Pericardium fibroblast (primary cell): Measurements from ENCODE around the gene MICA. TPM values are rescaled to one million over a fixed set of nuclear protein-coding genes. Genes with fewer than 3 reads are reported as not detected.

ENCODE experiments used
- total RNA-seq: library from RNA; depleted of rRNA; stranded (reverse); fragments of >200 nt; gene quantifications from 2 replicates; pipeline ENCODE4 v1.2.3, GENCODE V29; 2015

The MICA gene
- total RNA-seq, result 21.0 and 25.6 TPM in 2 replicates

DNA sequence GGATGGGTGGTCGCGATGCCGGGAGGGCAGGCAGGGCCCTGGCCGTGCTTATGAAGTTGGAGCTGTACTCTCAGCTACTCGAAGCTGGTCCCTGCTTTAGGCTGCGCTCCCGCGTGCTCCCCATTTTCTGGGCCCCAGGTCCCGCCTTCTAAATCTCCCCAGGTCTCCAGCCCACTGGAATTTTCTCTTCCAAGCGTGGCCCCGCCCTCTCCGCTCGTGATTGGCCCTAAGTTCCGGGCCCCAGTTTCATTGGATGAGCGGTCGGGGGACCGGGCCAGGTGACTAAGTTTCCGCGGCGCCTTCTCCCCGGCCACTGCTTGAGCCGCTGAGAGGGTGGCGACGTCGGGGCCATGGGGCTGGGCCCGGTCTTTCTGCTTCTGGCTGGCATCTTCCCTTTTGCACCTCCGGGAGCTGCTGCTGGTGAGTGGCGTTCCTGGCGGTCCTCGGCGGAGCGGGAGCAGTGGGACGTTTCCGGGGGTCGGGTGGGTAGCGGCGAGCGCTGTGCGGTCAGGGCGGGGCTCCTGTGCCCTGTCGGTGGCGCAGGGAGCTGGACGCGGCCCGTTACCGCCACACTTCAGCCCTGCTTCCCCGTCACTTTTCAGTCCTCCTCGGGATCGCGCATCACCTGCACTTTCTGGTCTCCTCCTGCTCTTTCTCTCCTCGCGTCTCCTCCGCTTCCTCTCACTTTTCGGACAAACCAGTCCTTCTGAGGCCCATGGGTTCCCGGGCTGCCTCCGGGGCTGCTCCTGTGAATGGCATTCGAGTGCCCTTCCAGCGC, at the start of gene MICA:
TSS of gene MICA (plus strand) at position 313 of the 778 bp plus-strand sequence. CDS start at position 351, 38 bp downstream.

DNA sequence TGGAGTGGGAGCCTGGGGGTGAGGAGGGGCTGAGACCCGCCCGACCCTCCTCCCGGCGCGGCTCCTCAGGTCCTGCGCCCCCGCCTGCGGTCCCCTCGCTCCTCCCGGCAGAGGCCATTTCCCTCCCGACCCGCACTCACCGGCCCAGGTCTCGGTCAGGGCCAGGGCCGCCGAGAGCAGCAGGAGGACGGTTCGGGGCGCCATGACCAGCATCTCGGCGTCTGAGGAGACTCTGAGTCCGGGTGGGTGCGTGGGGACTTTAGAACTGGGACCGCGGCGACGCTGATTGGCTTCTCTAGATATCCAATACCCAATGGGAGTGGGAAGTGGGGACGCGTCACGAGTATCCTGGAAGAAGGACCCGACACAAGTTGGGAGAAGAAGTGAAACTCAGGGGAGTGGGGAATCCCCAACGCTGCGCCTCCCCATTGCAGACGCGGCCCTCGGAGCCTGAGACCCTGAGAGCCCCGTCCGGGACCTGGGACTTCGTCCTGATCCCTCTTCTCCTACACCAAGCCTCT, 46.4 kb upstream of the MICA start, which contains the start of gene HLA-B:
TSS of gene HLA-B (minus strand) at position 234 of the 521 bp plus-strand sequence. CDS start at position 213, 21 bp downstream.

Other genes starting within 250 kb of the MICA start
- gene CCHCR1, start 245.8 kb upstream of the MICA start, total RNA-seq, result 9.2 and 12.5 TPM in 2 replicates
- gene TCF19, start 245.0 kb upstream of the MICA start, total RNA-seq, result 2.7 and 5.0 TPM in 2 replicates
- gene POU5F1, start 232.9 kb upstream of the MICA start, total RNA-seq, result 0.23 TPM in 1 of 2 replicates, not detected in the other
- gene HLA-C, start 131.5 kb upstream of the MICA start, total RNA-seq, result 58.0 and 315 TPM in 2 replicates
- 77.2 and 211 TPM in 2 replicates for gene HLA-B, start 46.4 kb upstream of the MICA start, total RNA-seq
- gene MICB, start 94.5 kb downstream of the MICA start, total RNA-seq, result 3.9 and 12.6 TPM in 2 replicates
- not detected in 2 replicates for gene MCCD1, start 125.4 kb downstream of the MICA start, total RNA-seq
- 197 and 272 TPM in 2 replicates for gene DDX39B, start 138.4 kb downstream of the MICA start, total RNA-seq
- gene ATP6V1G2, start 143.0 kb downstream of the MICA start, total RNA-seq, result 2.7 and 7.2 TPM in 2 replicates
- 16.6 and 19.9 TPM in 2 replicates for gene NFKBIL1, start 144.0 kb downstream of the MICA start, total RNA-seq
- not detected in 2 replicates for gene LTA, start 168.7 kb downstream of the MICA start, total RNA-seq
- gene TNF, start 172.0 kb downstream of the MICA start, total RNA-seq, result not detected in 2 replicates
- 0.17 TPM in 1 of 2 replicates, not detected in the other for gene LTB, start 178.8 kb downstream of the MICA start, total RNA-seq
- not detected in 2 replicates for gene LST1, start 182.7 kb downstream of the MICA start, total RNA-seq
- gene NCR3, start 189.4 kb downstream of the MICA start, total RNA-seq, result not detected in 2 replicates
- gene AIF1, start 211.6 kb downstream of the MICA start, total RNA-seq, result 1.4 TPM in 1 of 2 replicates, not detected in the other
- gene PRRC2A, start 217.1 kb downstream of the MICA start, total RNA-seq, result 71.2 and 71.5 TPM in 2 replicates
- gene BAG6, start 249.1 kb downstream of the MICA start, total RNA-seq, result 164 and 183 TPM in 2 replicates